Bone marrow (tissue), 2 donors: ENCODE measurements around the gene CCDC85C.

Source experiments
- DNase-seq, 2 donors: peaks; one replicate each; lab custom pipeline; 2025; lab: John Stamatoyannopoulos, UW

CCDC85C gene

DNA sequence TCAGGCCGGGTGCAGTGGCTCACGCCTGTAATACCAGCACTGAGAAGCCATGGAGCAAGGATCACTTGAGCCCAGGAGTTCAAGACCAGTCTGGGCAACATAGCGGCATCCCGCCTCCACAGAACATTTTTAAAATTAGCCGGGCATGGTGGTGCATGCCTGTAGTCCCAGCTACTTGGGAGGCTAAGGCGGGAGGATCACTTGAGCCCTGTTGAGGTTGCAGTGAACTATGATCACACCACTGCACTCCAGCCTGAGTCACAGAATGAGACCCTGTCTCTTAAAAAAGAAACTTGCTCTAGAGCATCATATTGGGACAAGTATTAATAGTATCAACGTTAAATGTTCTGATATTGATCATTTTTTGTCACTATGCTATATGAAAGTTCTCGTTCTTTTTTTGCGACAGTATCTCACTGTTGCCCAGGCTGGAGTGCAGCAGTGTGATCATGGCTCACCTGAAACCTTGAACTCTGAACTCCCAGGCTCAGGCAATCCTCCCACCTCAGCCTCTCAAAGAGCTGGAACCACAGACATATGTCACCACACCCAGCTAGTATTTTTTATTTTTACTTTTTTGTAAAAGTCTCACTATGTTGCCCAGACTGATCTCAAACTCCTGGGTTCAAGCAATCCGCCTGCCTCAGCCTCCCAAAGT is 47.7 kb downstream of the CCDC85C start:
- no peak for DNase-seq

DNA sequence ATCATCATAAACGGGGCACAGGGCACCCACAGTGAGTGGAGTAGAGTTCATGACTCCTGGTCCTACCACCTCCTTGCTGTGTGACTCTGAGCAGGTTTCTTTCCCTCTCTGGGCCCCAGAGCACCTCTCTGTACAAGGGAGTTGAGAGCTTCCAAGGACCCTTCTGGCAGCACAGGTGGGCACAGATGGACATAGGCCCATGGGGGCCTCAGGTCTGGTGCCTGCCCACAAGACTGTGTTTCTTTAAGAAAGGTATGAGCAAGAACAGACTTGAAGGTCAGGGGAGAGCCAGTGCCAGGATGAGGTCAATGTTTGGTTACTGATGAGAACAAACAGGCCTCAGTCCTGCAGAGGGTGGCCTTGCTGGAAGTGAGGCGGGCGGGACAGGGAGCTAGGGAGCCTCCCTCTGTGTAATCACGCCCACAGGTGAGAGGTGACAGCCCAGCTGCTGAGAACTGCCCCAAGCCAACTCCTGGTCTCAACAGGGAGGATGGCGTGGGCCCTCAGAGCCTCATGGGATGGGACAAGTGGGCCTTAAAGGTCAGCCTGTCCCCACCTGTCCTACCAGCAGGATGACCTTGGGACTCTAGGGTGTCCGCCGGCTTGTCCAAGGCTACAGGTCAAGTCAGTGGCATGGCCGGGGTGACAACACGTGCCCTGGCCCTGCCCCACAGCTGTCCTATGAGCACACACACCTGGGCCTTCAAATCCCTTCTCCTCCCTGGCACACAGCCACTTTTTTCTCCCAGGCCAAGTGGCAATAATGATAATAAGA is 49.1 kb downstream of the CCDC85C start:
- DNase-seq = no peak

DNA sequence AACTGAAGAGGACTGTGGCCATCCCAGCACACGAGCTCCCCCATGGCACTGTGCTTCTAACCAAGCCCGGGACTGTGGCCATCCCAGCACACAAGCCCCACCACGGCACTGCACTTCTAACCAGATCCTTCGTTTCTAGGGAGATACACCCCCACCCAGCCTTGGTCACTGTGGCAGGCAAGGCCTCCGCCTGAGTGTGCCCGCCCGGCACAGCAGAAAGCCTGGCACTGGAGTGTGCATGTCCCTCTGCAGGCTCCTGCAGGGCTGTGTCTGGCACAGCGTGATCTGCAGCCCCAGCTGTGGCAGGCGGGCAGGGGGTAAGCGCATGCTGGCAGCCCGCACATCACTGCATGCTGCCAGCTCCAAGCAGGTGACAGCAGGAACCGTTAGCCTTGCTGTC is 49.8 kb downstream of the CCDC85C start:
- DNase-seq = no peak

DNA sequence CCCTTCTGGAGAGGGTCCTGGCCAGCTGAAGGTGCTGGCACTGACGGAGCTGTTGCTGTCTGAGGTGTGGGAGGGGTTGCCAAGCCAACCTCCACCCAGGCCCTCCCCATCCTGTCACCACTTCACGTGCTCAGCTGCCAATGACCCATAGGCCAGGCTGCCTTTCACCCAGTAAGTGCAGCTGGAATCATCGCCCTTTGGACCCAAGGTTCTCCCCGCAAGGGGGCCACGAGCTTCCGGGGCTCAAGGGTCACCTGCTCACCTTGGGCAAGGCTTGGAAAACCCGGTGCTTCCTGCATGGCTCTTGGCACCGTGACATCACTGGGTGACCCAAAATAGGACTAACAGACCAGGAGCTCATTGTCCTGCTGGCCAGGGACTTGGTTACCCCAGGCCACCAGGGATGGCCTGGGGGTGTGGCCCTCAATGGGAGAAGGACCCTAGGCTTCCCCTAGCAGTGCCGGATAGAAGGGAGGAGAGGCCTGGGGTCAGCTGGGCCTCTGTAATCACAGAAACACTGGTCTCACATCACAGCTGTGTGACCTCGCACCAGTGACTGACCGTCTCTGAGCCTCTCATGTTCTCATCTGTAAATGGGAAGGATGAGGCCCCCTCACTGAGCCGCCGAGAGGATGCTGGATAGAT is 51.3 kb downstream of the CCDC85C start:
- DNase-seq = no peak

DNA sequence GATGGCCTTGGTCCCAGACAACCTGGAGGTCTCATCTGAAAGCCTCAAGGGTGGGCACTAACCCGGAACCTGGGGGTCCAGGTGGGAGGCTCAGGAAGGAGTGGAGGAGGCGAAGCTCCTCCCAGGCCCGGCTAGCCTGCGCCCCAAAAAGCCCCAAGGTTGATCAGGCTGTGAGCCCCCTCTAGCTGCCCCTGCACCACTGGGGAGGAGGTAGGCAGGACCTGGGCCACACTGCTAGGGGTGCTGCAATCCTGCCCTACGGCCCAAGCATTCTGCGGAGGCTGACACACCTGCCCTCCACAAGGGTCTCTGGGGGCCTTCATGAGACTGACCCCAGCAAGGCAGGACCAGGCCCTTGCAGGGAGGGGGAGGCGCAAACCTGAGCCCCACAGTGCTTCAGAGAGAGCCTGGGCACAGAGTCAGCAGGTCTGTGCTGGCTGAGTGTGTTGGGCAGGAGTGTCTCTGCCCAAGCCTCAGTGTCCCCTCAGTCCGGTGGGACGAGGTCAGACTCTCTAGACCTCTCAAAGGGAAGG is 51.9 kb downstream of the CCDC85C start:
- DNase-seq = no peak

DNA sequence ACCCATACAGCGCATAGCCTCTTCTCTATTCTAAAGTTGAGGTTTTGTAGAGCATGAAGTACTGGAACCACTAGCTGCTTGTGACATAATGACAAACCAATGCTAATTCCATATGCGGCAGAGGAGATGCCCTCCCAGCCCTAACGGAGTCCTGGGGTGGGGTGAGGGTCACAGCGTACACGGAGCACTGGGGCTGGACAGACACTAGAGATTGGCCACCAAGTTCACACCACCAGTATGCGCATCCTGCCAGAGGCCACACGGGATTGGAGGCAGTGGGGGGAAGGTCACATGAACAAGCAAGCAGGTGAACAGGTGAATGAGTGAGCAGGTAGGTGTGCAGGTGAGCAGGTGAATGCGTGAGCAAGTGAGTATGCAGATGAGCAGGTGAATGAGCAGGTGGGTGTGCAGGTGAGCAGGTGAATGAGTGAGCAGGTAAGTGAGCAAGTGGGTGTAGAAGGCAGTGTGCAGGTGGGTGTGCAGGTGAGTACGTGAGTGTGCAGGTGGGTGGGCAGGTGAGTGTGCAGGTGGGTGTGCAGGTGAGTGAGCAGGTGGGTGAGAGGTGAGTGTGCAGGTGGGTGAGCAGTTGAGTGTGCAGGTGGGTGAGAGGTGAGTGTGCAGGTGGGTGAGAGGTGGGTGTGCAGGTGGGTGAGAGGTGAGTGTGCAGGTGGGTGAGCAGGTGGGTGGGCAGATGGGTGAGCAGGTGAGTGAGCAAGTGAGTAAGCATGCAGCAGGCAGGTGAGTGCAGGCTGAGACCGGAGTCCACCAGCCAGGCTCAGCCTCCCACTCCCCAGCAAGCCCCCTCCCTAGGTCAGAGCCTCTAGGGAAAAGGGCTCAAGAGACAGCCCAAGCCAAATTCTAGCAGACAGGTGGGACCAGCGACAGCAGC is 52.7 kb downstream of the CCDC85C start:
- no peak for DNase-seq

DNA sequence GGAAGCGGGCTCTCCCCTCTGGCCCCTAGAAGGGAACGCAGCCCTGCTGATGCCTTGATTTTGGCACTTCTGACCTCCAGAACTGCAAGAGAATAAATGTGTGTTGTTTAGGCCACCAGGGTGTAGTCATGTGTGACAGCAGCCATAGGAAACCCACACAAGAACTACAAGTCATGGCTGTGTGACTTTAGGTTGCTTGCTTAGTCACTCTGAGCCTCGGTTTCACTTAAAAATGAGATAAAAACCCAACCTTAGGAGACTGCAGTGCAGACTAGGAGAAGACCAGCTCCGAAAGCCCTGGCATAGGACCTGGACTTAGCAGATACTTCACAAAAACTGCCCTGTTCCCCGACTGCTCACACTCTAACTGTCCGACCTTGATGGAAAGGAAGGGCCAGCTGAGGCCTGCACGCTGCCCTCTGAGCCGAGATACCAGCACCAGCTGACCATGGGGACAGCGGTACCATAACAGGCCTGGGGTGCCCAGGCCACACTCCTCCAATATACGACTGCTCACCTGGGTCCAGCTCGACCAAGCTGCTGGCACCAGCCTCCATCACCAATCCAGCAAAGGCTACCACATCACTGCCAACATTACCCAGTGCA is 53.5 kb downstream of the CCDC85C start:
- DNase-seq = no peak

DNA sequence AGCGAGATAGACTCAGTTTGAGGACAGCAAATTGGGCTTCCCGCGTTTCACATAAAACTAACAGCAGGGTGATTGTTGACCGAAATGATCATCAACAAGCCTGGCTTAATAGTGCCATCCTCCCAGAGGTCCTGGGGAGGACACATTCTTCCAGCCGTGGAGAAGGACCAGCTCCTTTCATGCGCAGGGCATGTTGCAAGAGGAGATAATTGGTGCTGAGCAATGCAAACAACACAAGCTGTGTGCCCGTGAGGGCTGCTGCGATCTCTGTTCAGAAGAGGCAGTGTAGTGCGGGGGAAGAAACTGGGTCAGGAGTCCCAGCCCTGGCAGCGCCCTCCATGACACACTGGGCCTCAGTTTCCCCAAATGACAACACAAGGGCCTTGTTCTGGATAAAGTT is 54.3 kb downstream of the CCDC85C start:
- DNase-seq = no peak

DNA sequence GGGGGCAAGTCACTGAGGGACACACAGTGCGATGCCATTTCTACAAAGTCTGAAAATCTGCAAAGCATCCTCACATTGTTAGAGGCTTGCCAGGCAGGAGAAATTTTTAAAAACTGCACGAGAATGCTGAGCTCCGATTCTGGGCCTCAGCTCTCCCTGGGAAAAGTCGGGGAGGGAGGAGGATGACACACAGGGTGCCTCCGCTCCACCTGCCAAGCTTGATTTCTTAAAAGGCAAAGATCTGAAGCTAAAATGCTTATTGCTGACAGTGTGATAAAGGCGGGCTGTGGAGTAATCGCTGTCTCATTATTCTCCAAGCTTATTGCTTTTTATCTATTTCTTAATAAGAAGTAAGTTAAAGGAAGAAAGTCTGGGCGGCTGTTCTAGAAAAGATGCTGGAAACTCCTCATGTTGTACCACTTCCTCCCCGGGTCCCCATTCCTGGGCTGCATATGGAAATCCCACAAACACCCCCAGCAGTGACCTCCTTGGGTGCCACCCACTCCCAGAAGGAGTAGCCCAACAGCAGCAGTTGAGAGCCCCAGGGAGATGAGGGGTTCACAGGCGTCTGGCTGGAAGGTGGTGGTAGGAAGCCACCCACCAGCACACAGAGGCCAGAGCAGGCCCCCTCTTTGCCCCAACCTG is 55.0 kb downstream of the CCDC85C start:
- DNase-seq = no peak

DNA sequence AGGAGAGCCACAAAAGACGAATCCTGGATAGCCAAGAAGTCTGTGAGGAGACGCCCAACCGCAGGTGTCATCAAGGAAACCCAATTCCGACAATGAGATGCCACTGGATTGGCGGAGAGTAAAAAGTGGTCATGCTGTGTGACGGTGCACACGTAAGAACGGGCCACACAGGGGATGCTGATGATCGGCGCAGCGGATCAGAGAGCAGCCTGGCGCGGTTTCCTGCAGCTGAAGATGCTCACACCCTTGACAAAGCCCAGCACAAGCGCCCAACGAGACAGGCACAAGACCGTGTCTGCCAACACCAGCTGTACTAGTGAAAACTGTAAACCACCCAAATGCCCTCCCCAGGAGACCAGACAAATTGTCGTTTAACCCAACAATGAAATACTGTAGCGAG is 55.8 kb downstream of the CCDC85C start:
- DNase-seq = no peak

DNA sequence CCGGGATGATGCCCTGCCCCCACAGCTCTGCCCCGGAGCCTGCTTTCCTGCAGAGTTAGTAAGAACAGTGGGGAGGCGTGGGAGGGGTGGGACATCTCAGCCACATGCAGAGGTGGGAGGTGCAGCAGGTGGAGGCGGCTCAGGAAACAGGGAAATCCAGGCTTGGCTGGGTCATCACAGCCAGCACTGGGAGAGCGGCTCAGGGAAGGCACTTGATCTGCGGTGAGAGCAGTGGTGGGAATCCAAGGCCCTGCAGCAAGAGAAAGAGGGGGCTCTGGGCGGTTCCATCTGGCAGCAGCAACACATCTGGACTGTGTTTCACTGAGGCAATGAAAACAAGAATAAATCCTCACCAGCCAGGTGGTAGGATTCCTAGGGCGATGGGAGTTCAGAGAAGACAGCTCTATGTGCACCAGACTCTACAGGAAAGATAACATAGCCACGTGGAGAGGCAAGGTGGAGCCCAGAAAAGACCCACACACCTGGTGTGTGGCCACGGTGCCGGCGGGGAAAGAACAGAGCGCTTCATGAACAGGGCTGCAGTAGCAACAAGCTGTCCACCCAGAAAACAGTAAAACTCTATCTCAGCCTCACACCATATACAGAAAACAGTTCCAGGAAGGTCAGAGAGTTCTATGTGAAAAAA is 57.6 kb downstream of the CCDC85C start:
- DNase-seq = no peak

DNA sequence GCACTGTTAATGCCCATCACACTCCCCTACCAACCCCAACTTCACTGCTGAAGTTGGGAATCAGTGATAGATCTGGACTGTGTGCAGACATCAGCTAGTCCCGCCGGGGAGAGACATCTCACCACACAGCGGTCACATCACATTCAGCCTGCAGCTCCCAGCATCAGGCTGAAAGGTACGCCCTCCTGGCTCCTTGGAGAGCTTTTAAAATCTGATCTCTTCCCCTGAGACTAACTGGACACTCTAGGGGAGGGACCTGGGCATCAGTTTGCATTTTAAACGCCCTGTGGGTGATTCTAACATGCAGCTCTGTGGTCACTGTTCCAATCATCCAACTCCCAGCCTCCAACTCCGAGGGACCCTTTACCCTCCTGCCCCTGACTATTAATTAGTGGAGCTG is 58.4 kb downstream of the CCDC85C start:
- no peak for DNase-seq

DNA sequence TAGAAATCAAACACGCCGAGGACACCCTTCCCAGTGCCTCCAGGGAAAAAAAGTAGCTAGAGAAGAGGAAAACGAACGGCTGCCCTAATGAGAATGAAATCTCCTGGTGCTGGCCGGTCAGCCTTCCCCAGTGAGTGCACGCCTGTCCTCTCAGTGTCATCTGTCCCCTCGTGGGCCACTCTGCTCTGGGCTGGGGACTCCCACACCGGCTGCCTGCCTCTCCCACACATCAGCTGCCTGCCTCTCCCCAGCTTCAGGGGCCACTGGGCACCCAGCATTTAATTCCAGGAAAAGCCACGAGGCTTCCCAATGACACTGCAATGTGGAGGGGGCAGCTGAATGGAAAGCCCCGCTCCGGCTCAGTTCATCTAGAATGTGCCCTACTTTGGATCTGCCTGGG is 59.0 kb downstream of the CCDC85C start:
- no peak for DNase-seq

DNA sequence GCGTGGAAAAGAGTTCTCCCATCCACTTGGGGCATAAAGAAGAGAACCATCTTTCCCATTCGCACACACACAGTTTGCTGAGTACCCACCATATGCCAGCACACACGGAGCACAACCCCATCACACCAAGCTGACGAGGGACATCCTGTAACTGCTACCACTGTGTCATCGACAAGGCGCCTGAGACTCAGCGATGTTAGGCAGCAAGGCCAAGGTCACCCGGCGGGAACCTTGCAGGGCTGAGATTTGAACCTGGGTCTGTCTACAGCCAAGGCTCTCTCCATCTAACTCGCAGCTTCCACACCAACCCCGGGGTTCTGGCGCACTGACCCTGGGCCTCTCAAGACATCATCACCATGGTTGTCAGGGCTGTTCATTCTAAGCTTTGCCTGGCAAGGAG is 60.0 kb downstream of the CCDC85C start:
- no peak for DNase-seq

DNA sequence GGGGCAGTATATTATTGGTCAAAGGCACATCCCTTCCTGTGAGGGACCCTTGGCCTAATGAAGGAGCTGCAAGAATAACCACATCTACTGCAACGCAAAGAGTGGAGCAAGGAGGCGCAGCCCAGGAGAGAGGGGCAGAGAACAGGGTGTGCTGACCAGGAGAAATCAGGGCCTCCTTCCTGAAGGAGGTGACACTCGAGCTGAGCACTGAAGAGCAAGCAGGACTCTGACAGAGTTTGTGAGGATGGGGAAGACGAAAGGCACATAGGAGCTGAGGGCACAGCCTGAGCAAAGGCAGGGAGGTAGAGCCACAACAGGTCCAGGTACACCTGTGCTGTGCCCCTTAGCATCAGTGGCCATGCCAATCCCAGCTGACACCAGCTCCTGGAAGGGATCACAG is 60.6 kb downstream of the CCDC85C start:
- no peak for DNase-seq

DNA sequence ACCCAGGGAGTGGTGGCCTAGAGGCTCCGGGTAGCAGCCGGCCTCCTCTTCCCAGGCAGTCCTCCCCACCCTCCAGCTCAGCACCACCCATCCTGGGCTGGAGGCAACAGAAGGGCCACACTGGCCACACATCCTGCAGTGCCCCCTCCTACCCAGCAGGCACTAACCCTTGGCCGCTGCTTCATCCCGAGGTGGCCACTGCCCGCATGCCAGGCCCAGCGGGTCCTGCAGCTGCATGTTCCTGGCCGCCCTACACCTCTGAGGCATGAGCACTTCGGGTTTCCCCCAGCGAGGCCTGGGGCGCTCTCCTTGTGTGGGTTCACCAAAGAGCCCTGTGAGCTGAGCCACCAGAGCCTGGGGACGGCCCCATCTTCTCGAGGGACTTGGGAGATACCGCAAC is 61.4 kb downstream of the CCDC85C start:
- no peak for DNase-seq

DNA sequence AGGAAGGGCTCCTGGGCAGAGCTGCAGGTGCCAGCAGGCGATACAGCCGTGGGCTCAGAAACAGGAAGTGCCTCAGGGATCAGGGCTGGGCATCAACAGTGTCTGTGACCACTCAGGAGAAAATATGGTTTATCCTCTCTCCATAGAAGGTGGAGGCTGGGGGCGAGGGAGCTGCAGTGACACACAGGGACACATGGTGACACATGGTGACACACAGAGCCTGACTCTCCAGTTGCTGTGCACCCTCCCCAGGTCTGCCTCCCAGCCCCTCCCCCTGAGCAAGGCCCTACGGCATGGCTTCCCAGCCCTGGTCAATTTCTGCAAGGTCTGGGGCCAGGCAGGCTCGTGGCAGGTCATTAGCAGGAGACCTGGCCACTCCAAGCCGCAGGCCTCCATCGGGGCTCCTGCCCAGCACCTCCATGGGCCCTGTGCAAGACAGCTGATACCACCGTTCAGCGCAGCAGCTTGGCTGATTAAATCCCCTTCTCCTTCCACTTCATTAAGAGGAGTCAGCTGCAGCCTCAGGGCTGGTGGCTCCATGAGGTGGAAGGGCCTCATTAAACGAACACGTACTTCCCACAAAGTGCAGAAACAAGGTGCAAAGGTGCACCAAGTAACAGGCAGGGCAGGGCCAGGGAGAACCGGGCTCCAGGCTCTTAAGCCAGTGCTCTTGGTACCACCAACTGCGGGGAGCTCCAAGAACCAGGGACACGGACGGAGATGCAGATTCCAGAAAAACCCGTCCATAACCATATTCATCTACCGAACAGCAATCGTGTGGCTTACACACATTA is 62.1 kb downstream of the CCDC85C start:
- no peak for DNase-seq

DNA sequence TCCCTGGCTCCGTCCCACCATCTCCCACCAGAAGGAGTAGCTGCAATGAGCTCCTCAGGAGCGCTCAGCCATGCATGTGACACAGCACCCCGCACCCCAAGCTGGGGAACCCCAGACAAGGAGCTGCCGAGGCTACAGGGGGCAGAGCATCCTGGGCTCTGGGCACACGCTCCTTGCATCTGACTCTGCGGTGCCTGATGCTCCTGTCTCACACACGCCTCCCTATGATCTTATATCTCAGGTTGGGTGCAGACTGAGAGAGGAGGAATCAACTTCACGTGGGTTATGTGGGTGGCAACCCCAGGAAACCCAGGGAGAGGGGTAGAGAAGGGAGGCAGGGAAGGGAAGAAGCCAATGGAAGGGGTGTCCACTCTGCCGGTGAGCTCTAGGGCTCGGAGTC is 62.8 kb downstream of the CCDC85C start:
- no peak for DNase-seq

DNA sequence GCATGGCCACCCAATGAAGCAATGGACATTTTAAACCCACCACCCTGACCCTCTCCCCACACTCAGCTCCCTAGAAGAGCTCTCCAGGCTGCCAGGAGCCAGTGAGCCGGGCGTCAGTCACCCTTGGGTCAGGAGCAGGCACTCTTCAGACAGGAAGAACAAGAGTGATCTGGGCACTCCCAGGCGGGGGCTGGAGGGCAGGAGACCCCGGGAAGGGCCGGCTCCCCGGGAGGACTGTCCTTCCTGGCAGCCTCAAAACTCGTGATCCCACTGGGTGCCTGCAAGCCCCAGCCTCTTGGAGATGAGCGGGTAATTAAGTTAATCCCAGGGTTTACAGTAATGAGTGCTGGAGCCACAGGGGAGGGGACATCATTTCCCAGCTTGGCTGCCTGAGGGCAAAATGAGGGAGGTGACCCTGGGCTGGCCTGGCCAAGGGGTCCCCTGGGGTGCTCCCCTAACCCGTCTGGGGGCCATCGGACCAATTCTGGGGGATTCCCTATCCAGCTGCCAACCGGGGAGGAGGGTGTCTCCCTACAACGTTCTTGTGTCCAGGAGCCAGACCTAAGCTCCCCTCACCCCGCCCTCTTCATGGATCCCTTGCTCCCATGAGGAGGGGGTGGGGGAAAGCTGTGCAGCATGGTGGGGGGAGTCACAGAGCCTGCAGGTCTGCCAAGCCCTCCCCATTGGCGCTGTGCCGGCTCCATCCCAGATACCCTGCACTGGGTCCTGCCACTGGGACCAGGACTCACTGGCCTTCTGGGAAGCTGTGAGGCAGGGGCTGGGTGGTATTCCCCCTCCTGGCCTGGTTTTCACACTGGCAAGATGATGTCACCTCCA is 63.6 kb downstream of the CCDC85C start:
- no peak for DNase-seq
